NCI-H1694 (cell line): ENCODE results near the gene CARNS1.

Experiments
- DNase-seq: peaks from one replicate; lab custom pipeline; 2025; lab: John Stamatoyannopoulos, UW

CARNS1 gene

DNA sequence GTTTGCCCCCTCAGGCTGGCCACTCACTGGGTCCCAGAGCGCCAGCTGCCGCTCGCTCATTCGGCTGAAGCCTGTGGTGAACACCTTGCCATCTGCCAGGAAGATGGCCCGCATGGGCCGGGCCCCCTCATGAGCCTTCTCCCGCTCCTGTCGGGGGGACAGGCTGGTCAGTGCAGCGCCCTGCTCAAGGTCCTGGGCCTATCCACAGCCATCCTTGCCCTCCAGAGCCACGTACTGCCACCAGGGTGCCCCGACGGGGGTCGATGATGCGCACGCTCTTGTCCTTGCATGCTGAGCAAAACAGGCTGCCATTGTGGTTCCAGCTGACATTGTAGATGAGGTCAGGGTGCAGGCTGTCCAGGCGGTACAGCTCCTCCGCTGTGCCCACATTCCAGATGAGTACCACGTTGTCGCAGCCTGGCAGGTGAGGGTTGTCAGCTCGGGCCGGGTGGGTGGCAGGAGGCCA is 25.7 kb downstream of the CARNS1 start:
- DNase-seq: no peak

GRCh38 chr11:67441731-67442351 is 26.4 kb downstream of the CARNS1 start:
- DNase-seq: no peak

DNA sequence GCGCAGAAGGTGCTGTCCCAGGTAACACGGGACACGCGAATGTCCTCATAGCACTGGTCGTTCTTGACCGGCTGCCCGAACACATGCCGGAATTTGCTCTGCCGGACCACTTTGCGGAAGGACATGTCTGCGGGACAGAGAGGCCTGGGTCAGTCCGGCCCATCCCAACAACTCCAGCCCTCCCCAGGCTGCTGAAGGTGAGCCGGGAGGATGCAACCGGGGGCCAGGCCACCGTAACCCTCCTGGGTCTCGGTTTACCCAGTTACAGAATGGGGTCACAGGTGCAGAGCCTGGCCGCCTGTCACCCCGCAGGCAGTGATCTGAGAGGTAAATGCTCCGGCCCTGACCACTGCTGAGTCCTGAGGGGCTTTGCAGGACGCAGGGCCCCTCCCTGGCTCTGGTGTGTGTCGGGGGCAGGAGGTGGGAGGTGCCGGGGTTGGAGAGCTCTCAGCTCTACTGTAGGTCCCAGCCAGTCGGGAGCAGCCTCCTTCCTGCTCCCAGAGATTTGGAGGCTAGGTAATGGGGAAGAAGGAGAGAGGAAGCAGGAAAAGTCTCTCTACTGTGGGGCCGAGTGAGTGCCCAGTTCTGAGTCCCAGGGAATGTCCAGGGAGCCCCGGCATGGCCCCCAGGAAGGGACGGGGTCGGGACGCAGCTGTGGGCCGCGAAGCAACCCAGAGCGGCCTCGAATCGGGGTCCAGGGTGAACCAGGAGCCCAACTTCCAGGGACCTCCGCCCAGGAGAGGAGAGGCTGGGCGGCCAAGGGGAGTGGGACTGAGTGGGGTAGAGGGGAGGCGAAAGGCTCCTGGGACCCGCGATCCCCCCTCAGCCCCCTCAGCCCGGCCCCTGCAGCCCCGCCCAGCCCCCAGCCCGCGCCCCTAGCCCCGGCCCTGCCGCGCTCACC is 27.3 kb downstream of the CARNS1 start:
- DNase-seq: no peak

- no peak for DNase-seq
Measured at GRCh38 chr11:67445515-67445914, 30.0 kb downstream of the CARNS1 start.

DNA sequence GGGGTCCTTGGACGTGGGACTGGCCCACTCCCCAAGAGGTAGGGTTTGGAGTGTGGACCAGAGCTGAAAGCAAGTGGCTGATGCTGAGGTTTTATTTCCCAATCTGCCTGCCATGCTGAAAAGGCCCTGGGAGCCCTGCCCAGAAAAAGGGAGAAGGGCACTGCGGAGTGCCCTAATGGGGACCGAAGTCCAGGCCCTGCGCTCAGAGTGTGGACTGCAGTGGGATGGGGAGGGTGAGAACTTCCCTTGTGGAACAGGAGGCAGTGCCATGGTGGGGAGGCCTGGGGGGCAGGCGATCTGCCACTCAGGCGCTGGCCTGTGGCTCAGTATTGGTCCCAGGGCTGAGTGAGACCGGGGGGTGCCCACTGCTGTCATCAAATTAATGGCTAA is 32.7 kb downstream of the CARNS1 start:
- DNase-seq: no peak

DNA sequence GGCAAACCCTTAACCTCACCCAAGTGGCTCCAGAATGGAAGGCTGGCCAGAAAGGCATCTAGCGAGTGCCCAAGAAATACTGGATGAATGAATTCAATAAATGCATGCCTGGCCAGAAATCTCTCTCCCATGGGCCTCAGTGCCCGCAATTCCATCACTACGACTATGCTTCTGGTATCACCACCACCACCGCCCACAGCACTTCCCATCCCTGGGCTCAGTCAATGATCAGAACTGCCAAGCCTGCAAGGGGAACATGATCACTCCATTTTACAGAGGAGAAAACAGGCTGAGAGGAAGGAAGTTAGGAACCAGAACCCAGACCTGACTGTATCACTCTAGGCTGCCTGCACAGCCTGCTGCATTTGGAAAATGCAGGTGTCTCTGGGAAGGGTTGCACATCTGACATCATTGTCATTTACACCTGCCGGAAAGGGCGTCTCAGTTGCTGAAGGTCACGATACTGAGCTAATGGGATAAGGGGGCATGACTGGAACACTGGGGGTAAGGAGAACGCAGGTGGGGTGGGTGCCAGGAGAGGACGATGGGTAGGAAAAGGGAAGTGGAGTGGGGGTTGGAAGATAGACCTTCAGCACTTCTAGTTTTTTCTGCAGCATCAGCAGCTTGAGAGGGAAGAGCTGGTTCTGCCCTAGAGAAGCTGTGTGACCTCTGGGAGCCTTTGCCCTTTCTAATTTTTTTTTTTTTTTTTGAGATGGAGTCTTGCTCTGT is 33.8 kb downstream of the CARNS1 start:
- no peak for DNase-seq

GRCh38 chr11:67450796-67451657 is 35.5 kb downstream of the CARNS1 start:
- no peak for DNase-seq

DNA sequence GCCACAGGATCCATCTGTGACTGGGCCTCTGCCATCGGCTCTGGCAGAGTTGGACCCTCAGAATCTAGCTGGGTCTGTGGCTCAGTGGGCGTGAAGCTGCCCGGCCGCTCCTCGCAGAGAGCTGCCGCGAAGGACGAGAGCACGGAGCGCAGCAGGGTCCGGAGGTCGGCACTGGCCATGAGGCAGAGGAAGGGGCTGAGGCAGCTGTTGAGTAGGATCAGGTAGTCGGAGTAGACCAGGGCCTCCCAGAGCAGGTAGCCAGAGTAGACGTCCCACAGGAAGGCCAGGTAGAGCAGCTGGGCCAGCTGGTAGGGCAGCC is 36.1 kb downstream of the CARNS1 start:
- DNase-seq: no peak

DNA sequence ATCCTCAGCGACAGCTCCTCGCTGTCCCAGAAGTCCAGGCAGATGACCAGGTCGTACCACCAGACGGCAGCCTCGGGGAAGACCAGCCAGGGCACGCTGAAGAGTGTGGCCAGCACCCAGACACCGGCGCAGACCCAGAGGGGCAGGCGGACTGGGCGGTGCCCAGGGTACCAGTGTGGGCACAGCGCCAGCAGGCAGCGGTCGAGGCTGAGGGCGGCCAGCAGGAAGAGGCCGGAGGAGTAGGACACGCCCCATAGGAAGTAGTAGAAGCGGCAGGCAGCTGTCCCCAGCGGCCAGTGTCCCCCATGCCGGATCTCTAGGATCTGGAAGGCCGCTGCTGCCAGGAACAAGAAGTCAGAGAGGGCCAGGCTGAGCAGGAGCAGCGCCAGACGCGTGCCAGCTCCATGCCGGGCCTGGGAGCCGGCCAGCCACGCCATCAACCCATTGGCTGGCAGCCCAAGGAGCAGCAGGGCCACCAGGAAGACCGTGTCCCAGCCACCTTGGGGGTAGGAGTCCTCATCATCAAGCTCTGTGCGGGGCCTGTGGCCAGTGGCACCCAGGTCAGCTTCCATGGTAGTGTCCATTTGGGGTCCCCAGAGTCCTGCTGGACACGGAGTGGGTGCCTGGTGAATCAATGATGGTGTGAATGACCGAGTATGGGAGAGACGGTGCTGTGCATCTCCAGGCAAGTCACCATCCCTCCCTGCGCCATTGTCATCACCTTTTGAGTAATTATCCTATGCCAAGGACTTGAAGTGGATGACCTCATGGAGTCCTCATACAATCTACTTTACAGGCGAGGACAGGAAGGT is 36.9 kb downstream of the CARNS1 start, which contains the start of gene GPR152:
Gene GPR152, minus strand, starts transcription at position 589 of the 812 bp plus-strand sequence. Its CDS starts 5 bp downstream, at position 584.
- no peak for DNase-seq

- no peak for DNase-seq
Measured at GRCh38 chr11:67453816-67454732, 38.6 kb downstream of the CARNS1 start.

DNA sequence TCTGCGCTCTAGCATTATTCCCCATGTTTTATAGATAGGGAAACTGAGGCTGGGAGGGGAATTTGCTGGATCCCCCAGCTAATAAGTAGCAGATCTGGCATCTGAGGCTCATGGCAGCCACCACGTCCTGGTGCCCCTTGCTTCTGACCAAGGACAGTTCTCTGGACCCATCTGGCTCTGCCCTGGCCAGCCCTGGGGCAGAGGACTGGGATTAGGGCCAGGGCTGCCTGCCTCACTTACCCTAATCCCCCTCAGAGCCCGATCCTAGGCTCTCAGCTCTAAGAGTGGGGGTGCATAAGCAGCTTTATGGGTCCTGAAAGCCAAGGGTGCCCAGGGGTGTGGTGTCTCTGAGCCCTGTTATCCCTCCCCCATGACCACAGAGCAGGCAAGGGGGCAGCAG is 39.6 kb downstream of the CARNS1 start, which contains the start of gene CABP4:
Gene CABP4, plus strand, starts transcription at position 301 of the 400 bp plus-strand sequence. Its CDS starts 70 bp downstream, at position 371.
- no peak for DNase-seq

DNA sequence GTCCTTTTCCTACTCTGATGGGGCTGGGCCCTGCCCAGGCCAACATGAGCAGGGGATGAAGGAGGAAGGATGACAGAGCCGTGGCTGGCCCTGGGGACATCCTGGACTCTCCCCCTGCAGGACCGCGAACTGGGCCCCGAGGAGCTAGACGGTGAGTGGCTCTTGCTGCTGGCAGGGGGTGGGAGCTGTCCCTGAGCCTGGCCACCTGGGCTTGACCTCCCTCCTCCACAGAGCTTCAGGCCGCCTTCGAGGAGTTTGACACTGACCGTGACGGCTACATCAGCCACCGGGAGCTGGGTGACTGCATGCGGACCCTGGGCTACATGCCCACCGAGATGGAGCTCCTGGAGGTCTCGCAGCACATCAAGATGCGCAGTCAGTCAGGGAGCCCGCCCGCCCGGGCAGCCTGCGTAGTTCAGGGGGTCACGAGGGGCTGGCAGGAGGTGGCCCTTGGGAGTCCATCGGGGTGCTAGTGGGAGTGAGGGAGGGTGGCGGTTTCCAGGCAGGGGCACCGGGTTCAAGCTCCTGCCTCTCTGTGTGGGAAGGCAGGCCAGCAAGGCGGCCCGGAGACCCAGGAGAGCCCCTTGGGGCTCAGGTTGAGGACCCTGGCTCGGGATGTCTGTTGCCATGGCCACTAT is 40.7 kb downstream of the CARNS1 start:
- no peak for DNase-seq

DNA sequence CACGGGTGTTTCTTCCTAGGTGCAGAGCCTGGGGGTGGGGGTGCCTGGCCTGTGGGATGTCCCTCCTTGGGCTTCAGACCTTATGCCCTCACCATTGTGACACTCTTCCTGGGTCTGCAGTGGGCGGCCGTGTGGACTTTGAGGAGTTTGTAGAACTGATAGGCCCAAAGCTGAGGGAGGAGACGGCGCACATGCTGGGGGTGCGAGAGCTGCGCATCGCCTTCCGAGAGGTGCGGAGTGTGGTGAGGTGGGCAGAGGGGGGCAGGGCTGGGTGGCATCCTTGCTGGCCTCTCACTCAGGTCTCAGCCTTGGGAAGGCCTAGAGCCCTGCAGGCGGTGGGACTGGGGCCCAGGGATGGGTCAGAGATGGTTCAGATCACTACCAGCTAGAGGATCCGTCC is 42.0 kb downstream of the CARNS1 start:
- DNase-seq: no peak

DNA sequence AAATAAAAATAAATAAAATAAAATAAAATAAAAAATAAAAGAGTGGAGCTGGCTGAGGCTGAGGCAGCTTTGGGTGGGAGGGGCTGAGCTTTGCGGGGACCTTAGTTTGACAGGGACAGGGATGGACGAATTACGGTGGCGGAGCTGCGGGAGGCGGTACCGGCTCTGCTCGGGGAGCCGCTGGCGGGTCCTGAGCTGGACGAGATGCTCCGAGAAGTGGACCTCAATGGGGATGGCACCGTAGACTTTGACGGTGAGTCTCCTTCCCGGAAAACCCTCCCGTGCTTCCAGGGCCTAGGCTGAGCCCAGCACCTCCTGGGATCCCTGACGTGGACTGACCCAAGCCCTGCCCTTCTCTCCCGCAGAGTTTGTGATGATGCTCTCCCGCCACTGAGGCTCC is 42.8 kb downstream of the CARNS1 start:
- no peak for DNase-seq

DNA sequence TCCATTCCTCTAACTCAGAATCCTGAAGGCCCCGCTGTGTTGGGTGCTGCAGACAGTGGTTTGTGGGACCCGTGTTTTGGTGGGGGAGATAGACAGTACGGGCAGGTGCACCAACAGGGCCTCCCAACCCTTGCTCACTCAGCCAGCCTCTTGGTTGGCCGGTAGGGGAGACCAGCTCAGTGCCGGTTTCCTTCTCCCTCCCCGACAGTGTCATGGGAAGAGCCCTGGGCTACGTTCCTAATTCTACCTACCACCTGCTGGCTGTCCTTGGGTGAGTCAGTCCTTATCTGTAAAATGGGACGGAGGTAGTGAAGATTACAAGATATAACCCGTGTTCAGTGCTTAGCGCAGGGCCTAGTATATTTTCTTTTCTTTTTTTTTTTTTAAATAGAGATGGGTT is 47.7 kb downstream of the CARNS1 start:
- DNase-seq: no peak

DNA sequence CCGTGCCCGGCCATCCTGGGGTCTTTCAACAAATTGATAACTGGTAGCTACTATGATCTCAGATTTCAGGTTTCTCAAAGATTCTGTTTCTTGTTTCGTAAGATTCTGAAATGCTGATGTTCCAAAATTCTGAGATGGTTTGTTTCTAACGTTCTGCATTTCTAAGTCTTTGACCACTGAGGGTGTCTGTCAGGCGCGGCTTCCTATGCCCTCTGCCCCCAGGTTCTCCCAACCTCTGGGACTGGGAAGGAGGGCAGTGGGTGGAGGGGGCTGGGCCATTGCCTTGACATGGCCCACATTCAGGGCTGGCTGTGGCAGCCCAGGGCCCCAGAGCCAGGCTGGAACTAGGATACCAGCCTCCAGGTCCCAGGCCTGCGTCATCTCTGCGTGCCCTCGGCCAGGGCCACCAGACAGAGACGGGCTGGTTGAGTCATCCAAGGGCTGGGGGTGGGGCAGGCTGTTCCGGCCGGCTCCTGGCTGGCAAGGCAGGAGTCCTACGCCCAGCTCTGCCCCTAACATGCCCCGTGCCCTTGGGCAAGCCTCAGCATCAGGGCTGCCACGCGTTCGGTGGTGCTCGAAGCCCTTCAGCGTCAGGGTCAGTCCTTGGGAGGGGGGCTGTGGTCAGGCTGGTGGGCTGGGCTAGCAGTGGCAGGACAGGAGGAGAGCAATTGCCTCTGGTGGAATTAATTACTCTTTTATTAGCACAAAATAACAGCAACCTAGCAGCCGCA is 48.4 kb downstream of the CARNS1 start:
- DNase-seq: no peak

- DNase-seq: peak; percentile 3
Measured at GRCh38 chr11:67464411-67465188, 49.1 kb downstream of the CARNS1 start.

DNA sequence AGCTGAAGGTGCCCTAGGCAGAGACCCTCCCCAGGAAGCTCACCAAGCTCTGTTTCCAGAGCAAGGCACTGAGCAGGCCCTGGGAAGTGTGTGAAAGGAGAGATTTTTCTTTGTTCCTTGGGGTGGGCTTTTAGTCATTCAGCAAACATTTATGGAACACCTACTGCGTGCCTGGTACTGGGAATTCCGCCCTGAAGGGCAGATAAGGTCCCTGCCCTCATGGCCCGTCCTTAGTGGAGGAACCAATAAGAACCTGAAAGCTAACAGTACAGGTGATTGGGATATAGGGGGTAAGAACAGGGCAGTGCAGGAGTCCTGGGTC is 49.7 kb downstream of the CARNS1 start:
- no peak for DNase-seq
